HG03045 (cell line): ENCODE results near the gene STAT5B.
"Not testable (repeated sequence)": the region's sequence is repeated elsewhere in the genome, so short reads cannot be mapped to it uniquely, and the experiment has no call there.

Experiments used
- ATAC-seq: cut with Tn5 transposase; IDR thresholded peaks from one replicate; pipeline ENCODE4 v1.9.1; 2021; ENCODE audit warnings: mild to moderate bottlenecking, moderate library complexity; ENCODE audit not compliant: unreplicated experiment

The STAT5B gene

GRCh38 chr17:42271006-42271778, 5.0 kb downstream of the STAT5B start:
- no peak for ATAC-seq

GRCh38 chr17:42270596-42270995, 5.6 kb downstream of the STAT5B start:
- no peak for ATAC-seq

GRCh38 chr17:42270170-42270535, 6.0 kb downstream of the STAT5B start:
- ATAC-seq = no peak

DNA sequence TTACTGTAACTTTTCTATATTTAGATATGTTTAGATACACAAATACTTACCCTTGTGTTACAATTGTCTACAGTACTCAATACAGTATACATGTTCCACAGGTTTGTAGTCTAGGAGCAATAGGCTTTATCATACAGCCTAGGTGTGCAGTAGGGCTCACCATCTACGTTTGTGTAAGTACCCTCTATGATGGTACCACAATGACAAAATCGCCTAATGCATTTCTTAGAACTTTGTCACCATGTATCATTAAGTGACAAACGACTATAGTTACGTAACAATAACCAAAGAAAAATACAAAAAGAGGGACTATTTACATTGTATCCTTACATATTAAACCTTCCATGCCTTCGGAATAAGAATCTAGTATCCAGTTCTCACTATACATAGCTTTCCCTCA, 8.0 kb downstream of the STAT5B start:
- no peak for ATAC-seq

DNA sequence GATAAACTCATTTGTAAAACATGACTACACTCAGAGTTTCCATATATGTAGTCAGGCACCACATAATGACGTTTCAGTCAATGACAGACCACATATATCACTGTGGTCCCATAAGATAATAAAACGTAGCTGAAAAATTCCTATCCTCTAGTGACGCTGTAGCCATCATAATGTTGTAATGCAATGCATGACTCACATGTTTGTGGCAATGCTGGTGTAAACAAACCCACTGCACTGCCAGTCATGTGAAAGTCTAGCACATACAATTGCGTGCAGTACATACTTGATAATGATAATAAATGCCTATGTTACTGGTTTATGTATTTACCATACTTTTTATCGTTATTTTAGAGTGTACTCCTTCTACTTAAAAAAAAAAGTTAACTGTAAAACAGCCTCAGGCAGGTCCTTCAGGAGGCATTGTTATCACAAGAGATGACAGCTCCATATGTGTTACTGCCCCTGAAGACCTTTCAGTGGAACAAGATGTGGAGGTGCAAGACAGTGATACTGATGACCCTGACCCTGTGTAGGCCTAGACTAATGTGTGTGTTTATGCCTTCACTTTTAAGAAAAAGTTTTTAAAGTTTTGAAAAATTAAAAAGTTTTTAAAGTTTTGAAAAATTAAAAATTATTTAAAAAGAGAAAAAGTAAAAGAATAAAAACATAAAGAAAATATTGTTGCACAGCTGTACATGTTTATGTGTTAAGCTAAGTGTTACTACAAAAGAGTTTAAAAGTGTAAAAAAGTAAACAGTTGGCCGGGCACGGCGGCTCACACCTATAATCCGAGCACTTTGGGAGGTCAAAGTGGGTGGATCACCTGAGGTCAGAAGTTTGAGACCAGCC, 9.0 kb downstream of the STAT5B start:
- ATAC-seq = no peak

GRCh38 chr17:42266462-42266861, 9.7 kb downstream of the STAT5B start:
- no peak for ATAC-seq

DNA sequence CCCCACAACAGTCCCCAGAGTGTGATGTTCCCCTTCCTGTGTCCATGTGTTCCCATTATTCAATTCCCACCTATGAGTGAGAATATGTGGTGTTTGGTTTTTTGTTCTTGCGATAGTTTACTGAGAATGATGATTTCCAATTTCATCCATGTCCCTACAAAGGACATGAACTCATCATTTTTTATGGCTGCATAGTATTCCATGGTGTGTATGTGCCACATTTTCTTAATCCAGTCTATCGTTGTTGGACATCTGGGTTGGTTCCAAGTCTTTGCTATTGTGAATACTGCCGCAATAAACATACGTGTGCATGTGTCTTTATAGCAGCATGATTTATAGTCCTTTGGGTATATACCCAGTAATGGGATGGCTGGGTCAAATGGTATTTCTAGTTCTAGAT, 11.8 kb downstream of the STAT5B start:
- not testable (repeated sequence) for ATAC-seq

DNA sequence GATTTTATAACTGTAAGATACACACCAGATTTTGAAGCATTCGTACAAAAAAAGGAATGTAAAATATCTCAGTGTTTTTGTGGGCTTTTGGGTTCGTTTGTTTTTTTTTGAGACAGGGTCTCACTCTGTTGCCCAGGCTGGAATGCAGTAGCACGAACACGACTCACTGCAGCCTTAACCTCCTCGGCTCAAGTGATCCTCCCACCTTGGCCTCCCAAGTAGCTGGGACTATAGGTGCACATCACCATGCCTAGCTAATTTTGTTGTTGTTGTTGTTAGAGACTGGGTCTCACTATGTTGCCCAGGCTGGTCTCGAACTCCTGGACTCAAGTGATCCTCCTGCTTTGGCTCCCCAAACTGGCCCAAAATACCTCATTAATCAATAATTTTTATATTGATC, 15.9 kb downstream of the STAT5B start:
- ATAC-seq = no peak

DNA sequence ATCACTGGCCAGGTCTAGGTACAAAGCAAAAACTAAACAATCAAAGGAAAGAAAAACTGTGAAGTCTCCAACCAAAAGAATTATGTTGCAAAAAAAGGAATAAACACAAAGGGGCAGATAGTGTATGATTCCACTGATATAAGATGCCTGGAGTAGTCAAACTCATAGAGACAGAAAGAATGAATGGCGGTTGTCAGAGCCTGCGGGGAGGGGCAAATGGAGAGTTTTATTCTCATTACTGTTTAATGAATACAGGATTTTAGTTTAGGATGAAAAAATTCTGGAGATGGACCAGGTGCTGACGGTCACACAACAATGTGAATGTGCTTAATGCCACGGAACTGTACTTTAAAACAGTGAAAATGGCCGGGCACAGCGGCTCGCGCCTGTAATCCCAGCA, 20.7 kb downstream of the STAT5B start:
- no peak for ATAC-seq

DNA sequence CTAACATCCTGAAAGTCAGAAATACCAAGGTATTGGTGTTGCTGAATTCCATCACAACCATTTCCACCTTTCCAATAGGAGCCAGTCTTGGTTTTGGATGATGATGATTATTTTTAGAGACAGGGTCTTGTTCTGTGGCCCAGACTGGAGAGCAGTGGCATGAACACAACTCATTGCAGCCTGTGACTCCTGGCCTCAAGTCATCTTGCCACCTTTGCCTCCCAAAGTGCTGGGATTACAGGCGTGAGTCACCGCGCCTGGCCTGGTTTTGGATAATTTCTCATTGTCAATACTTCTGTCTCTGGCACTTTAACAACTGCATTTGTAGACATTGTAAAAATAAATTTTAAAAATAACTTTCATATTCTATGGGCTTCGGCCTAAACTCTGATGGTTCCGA, 22.6 kb downstream of the STAT5B start:
- ATAC-seq = no peak

DNA sequence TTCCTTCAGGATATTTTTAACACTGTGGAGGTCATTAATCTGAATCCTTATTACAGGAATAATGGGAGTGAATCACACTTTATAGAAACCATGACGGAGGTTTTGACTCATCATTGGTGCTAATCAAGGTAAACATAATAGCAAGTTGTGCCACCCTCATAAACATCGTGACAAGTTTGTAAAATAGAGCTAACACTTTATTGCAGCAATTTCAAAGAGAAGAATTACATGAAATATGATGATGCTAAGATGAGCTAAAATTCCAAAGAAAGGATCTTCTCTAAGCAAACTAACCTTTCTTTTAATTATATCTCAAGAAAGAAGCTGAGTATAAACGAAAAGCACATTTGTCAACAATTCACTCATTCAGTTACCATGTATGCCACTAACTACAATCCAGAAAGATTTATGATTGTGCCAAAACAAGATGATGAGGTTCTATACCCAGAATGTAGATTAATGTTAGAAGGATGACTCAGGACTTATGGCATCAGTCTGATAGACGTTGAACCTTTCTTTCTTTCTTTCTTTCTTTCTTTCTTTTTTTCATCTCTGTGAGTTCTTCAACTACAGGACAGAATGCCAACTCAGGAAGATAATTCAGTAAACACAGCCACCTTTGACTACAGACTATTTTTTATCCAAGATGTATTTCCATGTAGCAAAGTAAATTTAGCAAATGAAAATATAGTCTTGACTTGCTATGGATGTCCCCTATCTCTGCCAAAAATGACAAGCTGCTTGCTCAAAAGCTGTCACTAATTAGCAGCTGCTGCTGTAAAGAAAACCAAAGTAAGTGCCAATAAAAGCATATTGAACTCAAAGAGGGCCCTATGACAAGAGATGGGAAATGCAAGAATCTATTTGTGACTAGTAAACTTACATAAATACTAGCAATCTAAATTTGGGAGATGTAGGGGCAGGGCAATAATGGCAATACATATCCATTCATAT, 23.3 kb downstream of the STAT5B start:
- ATAC-seq = no peak

GRCh38 chr17:42251115-42251514, 25.1 kb downstream of the STAT5B start:
- no peak for ATAC-seq

DNA sequence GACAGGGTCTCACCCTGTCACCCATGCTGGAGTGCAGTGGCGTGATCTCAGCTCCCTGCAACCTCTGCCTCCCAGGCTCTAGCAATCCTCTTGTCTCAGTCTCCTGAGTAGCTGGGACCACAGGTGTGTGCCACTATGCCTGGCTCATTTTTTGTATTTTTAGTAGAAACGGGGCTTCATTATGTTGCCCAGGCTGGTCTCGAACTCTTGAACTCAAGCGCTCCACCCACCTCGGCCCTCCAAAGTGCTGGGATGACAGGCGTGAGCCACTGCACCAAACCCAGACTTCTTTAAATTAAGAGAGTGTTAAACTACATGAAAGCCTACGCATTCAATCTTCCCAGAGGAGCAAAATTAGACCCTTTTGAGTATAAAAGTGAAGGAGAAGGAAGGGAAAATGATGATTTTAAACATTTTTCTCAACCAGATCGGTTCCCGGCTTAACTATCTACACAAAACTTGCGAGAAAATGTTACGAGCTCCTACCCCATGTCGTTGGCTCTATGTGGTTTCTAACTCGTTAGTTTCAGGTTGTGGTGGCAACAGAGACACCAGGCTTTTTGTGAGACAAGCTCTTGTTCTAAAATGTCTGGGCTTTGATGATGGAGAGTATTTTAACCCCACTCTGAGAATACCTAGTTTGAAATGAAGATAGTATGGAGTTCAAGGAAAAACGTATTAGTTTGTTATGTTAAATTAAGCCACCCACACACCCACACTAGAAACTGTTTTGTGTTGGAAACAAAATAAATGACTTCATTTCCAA, 26.3 kb downstream of the STAT5B start:
- ATAC-seq = no peak

DNA sequence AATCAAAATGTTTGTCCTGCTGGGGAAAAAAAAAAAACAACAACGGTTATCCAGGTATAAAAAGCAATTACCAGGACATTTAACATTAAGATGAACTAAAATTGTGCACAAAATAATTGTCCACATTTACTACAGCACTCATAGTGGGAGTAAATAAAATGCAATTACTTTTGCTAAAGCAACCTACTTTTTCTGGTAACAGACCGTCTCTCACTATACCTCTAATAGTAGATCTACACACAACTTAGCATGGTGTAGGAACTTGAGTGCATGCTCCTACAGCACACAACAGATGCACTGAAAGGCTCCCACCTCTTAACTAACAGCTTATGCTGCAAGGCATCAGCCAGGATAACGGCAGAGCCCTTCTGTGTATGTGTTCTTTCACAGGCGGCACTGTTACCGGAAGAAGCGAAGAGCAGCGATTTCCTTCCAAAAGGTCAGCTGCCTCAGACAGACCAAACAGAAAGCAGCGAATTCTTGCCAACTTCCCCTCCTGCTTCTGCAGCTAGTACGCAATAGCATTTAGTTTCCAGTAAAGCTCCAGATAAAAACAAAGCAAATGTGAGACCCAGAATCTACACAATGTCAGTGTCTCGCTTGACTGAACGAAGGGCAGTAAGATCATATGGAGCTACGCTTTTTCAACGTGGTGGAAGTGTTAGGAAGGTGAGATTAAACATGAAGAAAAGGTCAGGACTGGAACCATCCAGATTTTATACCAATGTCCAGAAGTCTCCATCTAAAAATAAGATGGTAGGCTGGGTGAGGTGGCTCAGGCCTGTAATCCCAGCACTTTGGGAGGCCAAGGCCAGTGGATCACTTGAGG, 27.6 kb downstream of the STAT5B start:
- ATAC-seq = no peak

GRCh38 chr17:42247734-42248133, 28.5 kb downstream of the STAT5B start:
- no peak for ATAC-seq

- no peak for ATAC-seq
Observed at GRCh38 chr17:42246515-42246914, 29.7 kb downstream of the STAT5B start.

DNA sequence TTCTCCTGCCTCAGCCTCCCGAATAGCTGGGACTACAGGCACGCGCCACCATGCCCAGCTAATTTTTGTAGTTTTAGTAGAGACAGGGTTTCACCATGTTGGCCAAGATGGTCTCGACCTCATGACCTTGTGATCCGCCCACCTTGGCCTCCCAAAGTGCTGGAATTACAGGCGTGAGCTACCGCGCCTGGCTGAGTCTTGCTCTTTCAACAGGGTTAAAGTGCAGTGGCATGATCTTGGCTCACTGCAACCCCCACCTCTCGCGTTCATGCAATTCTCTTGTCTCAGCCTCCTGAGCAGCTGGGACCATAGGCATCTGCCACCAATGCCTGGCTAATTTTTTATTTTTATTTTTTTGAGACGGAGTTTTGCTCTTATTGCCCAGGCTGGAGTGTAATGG, 31.0 kb downstream of the STAT5B start:
- not testable (repeated sequence) for ATAC-seq

DNA sequence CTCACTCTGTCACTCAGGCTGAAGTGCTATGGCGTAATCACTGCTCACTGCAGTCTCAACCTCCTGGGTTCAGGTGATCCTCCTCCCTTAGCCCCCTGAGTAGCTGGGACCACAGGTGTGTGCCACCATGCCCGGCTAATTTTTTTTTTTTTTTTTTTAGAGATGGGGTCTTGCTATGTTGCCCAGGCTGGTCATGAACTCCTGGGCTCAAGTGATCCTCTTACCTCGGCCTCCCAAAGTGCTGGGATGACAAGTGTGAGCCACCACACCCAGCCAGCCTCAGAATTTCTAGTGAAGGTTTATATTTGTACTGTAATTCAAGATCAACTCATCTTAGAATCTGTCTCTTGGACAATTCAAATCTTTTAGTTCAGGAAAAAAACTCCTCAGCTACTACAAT, 32.1 kb downstream of the STAT5B start:
- ATAC-seq = not testable (repeated sequence)

- ATAC-seq = no peak
Observed at GRCh38 chr17:42243493-42243982, 32.7 kb downstream of the STAT5B start.
